ENCODE data around the gene CTNNBL1. TPM values are rescaled to one million over a fixed set of nuclear protein-coding genes. Genes with fewer than 3 reads are reported as not detected.

The CTNNBL1 gene
- total and polyA plus RNA-seq, 3 donors from 2014 or later, result 50.4 to 119 (median 61.0) TPM

GRCh38 chr20:37810027-37810426 is 116.2 kb downstream of the CTNNBL1 start:
- Histone ChIP-seq H3K27ac (no peak overlapping the region), H3K36me3 (ENCODE audit: low read depth, missing control alignments) (no peaks in the 10 kb centered on the region), H3K4me1 (peaks cover 5% of the 10 kb centered on the region), H3K4me3 (no peak overlapping the region), H3K9me3 (no peaks in the 10 kb centered on the region), H3K27me3 (no peaks in the 10 kb centered on the region)
- no peak for DNase-seq
- TF ChIP-seq POLR2A (IDR thresholded peaks at IDR 0.05), result no peak
- TF ChIP-seq CTCF (IDR thresholded peaks at IDR 0.05), result no peak
- intact Hi-C loops (cut with DNase I; ENCODE audit: low total_unique reads), result no loop called here
- 94 to 97% methylated on average over 4 of the region's 4 CpGs for WGBS, 2 donors

- Histone ChIP-seq H3K4me1 (peaks cover 4% of the 10 kb centered on the region), H3K9me3 (no peaks in the 10 kb centered on the region), H3K27me3 (no peaks in the 10 kb centered on the region), H3K4me3 (no peak overlapping the region), H3K27ac (no peak overlapping the region), H3K36me3 (ENCODE audit: low read depth, missing control alignments) (no peaks in the 10 kb centered on the region)
- no peak for DNase-seq
- intact Hi-C loops (cut with DNase I; ENCODE audit: low total_unique reads), result no loop called here
- TF ChIP-seq CTCF (IDR thresholded peaks at IDR 0.05), result no peak
- TF ChIP-seq POLR2A (IDR thresholded peaks at IDR 0.05), result no peak
- 78 to 86% methylated on average over 2 of the region's 2 CpGs for WGBS, 2 donors
These were observed 122.2 kb downstream of the CTNNBL1 start for GRCh38 chr20:37816003-37816402.

- Histone ChIP-seq H3K4me3 (no peak overlapping the region), H3K36me3 (ENCODE audit: low read depth, missing control alignments) (no peaks in the 10 kb centered on the region), H3K27me3 (no peaks in the 10 kb centered on the region), H3K9me3 (no peaks in the 10 kb centered on the region), H3K27ac (no peak overlapping the region), H3K4me1 (peaks cover 3% of the 10 kb centered on the region)
- WGBS, 2 donors, result 83 to 85% methylated on average over 2 of the region's 2 CpGs
- DNase-seq, result no peak
- TF ChIP-seq POLR2A (IDR thresholded peaks at IDR 0.05) (no peak), CTCF (IDR thresholded peaks at IDR 0.05) (no peak)
- intact Hi-C loops (cut with DNase I; ENCODE audit: low total_unique reads), result no loop called here
These were observed 122.9 kb downstream of the CTNNBL1 start for GRCh38 chr20:37816726-37817125.

DNA sequence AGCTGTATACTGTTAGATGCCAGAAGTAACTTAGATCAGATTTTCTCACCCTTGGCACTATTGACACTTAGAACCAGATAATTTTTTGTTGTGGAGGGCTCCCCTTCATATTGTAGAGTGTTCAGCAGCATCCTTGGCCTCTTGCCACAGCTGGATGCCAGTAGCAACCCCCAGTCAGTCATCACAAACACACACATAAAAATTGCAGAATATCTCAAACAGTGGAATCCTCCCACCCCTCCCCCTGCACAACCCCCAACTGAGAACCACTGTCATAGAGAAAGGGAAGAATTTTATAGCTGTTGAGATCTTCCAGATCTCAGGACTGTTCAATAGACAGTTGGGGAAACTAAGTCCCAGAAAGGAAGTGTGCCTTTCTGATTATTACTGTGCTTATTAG is 127.9 kb downstream of the CTNNBL1 start:
- Histone ChIP-seq H3K4me3 (no peak overlapping the region), H3K9me3 (no peaks in the 10 kb centered on the region), H3K36me3 (ENCODE audit: low read depth, missing control alignments) (no peaks in the 10 kb centered on the region), H3K27me3 (no peaks in the 10 kb centered on the region), H3K4me1 (no peaks in the 10 kb centered on the region), H3K27ac (no peak overlapping the region)
- intact Hi-C loops (cut with DNase I; ENCODE audit: low total_unique reads), result no loop called here
- DNase-seq, result no peak
- no peak for TF ChIP-seq POLR2A (IDR thresholded peaks at IDR 0.05)
- TF ChIP-seq CTCF (IDR thresholded peaks at IDR 0.05), result no peak

GRCh38 chr20:37822141-37822601 is 128.3 kb downstream of the CTNNBL1 start:
- DNase-seq, result no peak
- H3K4me3 ChIP-seq, result no peak overlapping the region
- no peak overlapping the region for H3K27ac ChIP-seq
- no peaks in the 10 kb centered on the region for H3K36me3 ChIP-seq (ENCODE audit: low read depth, missing control alignments)
- H3K27me3 ChIP-seq, result no peaks in the 10 kb centered on the region
- WGBS, 2 donors, result 69 to 83% methylated on average over 6 of the region's 6 CpGs
- intact Hi-C loops (cut with DNase I; ENCODE audit: low total_unique reads), result no loop called here
- TF ChIP-seq CTCF (IDR thresholded peaks at IDR 0.05) (no peak), POLR2A (IDR thresholded peaks at IDR 0.05) (no peak)
- H3K9me3 ChIP-seq, result no peaks in the 10 kb centered on the region
- no peaks in the 10 kb centered on the region for H3K4me1 ChIP-seq

Data from testis (tissue), 3 donors.